ENCODE data around the gene IL13RA2. TPM values are rescaled to one million over a fixed set of nuclear protein-coding genes. Genes with fewer than 3 reads are reported as not detected.

The IL13RA2 gene
- total RNA-seq, 1 experiment from 2014 or later: 8.1 TPM

- no peak for DNase-seq
- ChIA-PET POLR2A (ENCODE audit: unreplicated experiment) (no interaction called here), CTCF (no interaction called here)
Observed at GRCh38 chrX:115047715-115048114, 30.3 kb upstream of the IL13RA2 start.

GRCh38 chrX:115047181-115047580 is 29.8 kb upstream of the IL13RA2 start:
- TF ChIP-seq CTCF (conservative IDR thresholded peaks at IDR 0.05; ENCODE audit: low read depth, low read length) (no peak), EZH2phosphoT487 (IDR thresholded peaks at IDR 0.05; ENCODE audit: borderline replicate concordance, low read length) (no peak), EZH2 (IDR thresholded peaks at IDR 0.05; ENCODE audit: low read length, unreplicated experiment) (no peak)
- ChIA-PET POLR2A (ENCODE audit: unreplicated experiment) (no interaction called here), CTCF (no interaction called here)
- no peak overlapping the region for H3K9ac ChIP-seq (ENCODE audit: low read length)
- intact Hi-C loops (cut with micrococcal nuclease): no loop called here
- H3K79me2 ChIP-seq (ENCODE audit: low read length): no peaks in the 10 kb centered on the region
- H3F3A ChIP-seq (ENCODE audit: low read length, unreplicated experiment): no peaks in the 10 kb centered on the region
- no peaks in the 10 kb centered on the region for H3K4me1 ChIP-seq (ENCODE audit: insufficient read depth, low read length)
- H3K27me3 ChIP-seq (ENCODE audit: low read length): no peaks in the 10 kb centered on the region
- no peaks in the 10 kb centered on the region for H4K20me1 ChIP-seq (ENCODE audit: low read length)
- no peak overlapping the region for H3K4me2 ChIP-seq (ENCODE audit: low read length)
- no peak overlapping the region for H3K4me3 ChIP-seq (ENCODE audit: low read length)
- no TSS peak for BruUV-seq (replicated peaks)
- H3K9me3 ChIP-seq (ENCODE audit: low read length): no peaks in the 10 kb centered on the region
- no peak overlapping the region for H3K27ac ChIP-seq (ENCODE audit: low read length)
- no peaks in the 10 kb centered on the region for H3K36me3 ChIP-seq (ENCODE audit: low read depth, low read length)
- DNase-seq: no peak
- H2AFZ ChIP-seq (ENCODE audit: low read length): no peak overlapping the region
- no peaks in the 10 kb centered on the region for H3K9me2 ChIP-seq (replicated peaks; ENCODE audit: low read length)
- no peak for ATAC-seq

More at GRCh38 chrX:115047715-115048114, 30.3 kb upstream of the IL13RA2 start:
- no peaks in the 10 kb centered on the region for H3K9me2 ChIP-seq (replicated peaks; ENCODE audit: low read length)
- H3K27me3 ChIP-seq (ENCODE audit: low read length): no peaks in the 10 kb centered on the region
- no peak overlapping the region for H3K4me3 ChIP-seq (ENCODE audit: low read length)
- no peak for ATAC-seq
- intact Hi-C loops (cut with micrococcal nuclease): no loop called here
- no peak overlapping the region for H3K4me2 ChIP-seq (ENCODE audit: low read length)
- no TSS peak for BruUV-seq (replicated peaks)
- no peak overlapping the region for H3K27ac ChIP-seq (ENCODE audit: low read length)
- no peaks in the 10 kb centered on the region for H3K79me2 ChIP-seq (ENCODE audit: low read length)
- H3K4me1 ChIP-seq (ENCODE audit: insufficient read depth, low read length): no peaks in the 10 kb centered on the region
- no peaks in the 10 kb centered on the region for H3K36me3 ChIP-seq (ENCODE audit: low read depth, low read length)
- no peaks in the 10 kb centered on the region for H3F3A ChIP-seq (ENCODE audit: low read length, unreplicated experiment)
- no peaks in the 10 kb centered on the region for H4K20me1 ChIP-seq (ENCODE audit: low read length)
- H2AFZ ChIP-seq (ENCODE audit: low read length): no peak overlapping the region
- TF ChIP-seq EZH2phosphoT487 (IDR thresholded peaks at IDR 0.05; ENCODE audit: borderline replicate concordance, low read length): no peak
- no peak for TF ChIP-seq CTCF (conservative IDR thresholded peaks at IDR 0.05; ENCODE audit: low read depth, low read length)
- TF ChIP-seq EZH2 (IDR thresholded peaks at IDR 0.05; ENCODE audit: low read length, unreplicated experiment): no peak
- H3K9me3 ChIP-seq (ENCODE audit: low read length): no peaks in the 10 kb centered on the region
- no peak overlapping the region for H3K9ac ChIP-seq (ENCODE audit: low read length)

GRCh38 chrX:115040417-115040816 is 23.0 kb upstream of the IL13RA2 start:
- Histone ChIP-seq H3K9ac (ENCODE audit: low read length) (no peak overlapping the region), H3K27me3 (ENCODE audit: low read length) (no peaks in the 10 kb centered on the region), H3K4me1 (ENCODE audit: insufficient read depth, low read length) (no peaks in the 10 kb centered on the region), H3F3A (ENCODE audit: low read length, unreplicated experiment) (no peaks in the 10 kb centered on the region), H3K27ac (ENCODE audit: low read length) (no peak overlapping the region), H3K36me3 (ENCODE audit: low read depth, low read length) (no peaks in the 10 kb centered on the region), H3K4me2 (ENCODE audit: low read length) (no peak overlapping the region), H2AFZ (ENCODE audit: low read length) (no peak overlapping the region), H4K20me1 (ENCODE audit: low read length) (no peaks in the 10 kb centered on the region), H3K9me3 (ENCODE audit: low read length) (no peaks in the 10 kb centered on the region), H3K79me2 (ENCODE audit: low read length) (no peaks in the 10 kb centered on the region), H3K4me3 (ENCODE audit: low read length) (no peak overlapping the region), H3K9me2 (replicated peaks; ENCODE audit: low read length) (no peaks in the 10 kb centered on the region)
- intact Hi-C loops (cut with micrococcal nuclease): no loop called here
- ChIA-PET CTCF (interaction anchor here (0.6 kb wide), 1 partner anchor 535 kb away, joined by 3 read pairs; no protein-coding TSS in a partner anchor), POLR2A (ENCODE audit: unreplicated experiment) (no interaction called here)
- DNase-seq (no peak), ATAC-seq (no peak)
- no peak for TF ChIP-seq EZH2 (IDR thresholded peaks at IDR 0.05; ENCODE audit: low read length, unreplicated experiment)
- TF ChIP-seq EZH2phosphoT487 (IDR thresholded peaks at IDR 0.05; ENCODE audit: borderline replicate concordance, low read length): no peak
- TF ChIP-seq CTCF (conservative IDR thresholded peaks at IDR 0.05; ENCODE audit: low read depth, low read length): no peak
- BruUV-seq (replicated peaks): no TSS peak
